Measurements from ENCODE around the gene CST2. TPM values are rescaled to one million over a fixed set of nuclear protein-coding genes. Genes with fewer than 3 reads are reported as not detected.

The CST2 gene
- total RNA-seq, 4 donors from 2014 or later, result not detected

DNA sequence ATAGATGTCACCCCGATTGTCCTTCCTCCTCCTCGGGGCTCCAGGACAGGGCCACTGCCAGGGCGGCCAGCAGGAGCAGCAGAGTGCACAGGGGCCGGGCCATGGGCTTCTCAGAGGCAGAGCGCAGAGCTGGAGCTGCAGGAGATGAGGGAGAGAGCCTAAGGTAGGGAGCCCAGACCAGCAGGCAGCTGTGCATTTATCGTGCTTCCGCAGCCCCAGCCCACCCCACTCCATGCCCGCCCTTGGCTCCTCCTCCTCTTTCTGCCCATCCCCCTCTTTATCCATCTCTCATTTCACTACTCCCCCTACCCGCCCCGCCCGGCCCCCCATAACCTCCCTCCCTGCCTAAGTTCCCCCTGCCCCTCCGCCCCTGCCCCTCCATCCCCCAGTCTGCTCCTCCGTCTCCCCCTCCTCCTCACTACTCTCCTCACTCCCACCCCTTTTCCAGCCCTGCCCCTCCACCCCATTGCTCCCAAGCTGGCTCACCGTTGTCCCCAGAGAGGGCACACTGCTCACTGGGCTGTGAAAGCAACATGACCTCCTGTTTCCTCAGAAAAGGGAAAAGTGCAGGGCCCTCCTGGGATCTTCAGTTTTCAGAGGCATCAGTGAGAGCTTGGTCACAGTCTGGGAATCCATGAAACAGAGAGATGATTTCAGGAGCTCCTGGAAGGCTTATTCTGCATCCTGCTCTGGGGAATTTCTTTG lies 50.3 kb downstream of the CST2 start:
- no peak overlapping the region for H3K27ac ChIP-seq
- no peak overlapping the region for H3K4me3 ChIP-seq
- in situ Hi-C loops (cut with MboI; ENCODE audit: low sequenced_read_pairs in 4 of 4) (loop anchor here in 1 of 4 donors (25.0 kb wide), 1 partner anchor 111 kb away; the partner anchor contains the start of gene CST5), intact Hi-C loops (cut with DNase I; ENCODE audit: low total_unique reads) (no loop called here)
- H3K9me3 ChIP-seq, result no peaks in the 10 kb centered on the region
- no peaks in the 10 kb centered on the region for H3K27me3 ChIP-seq
- TF ChIP-seq POLR2A (IDR thresholded peaks at IDR 0.05), result no peak
- TF ChIP-seq CTCF (IDR thresholded peaks at IDR 0.05 in 4 of 5, conservative IDR thresholded peaks at IDR 0.05 in 1 of 5), result no peak
- H3K4me1 ChIP-seq, result no peaks in the 10 kb centered on the region
- DNase-seq, result no peak
- H3K36me3 ChIP-seq, result no peaks in the 10 kb centered on the region
- ATAC-seq, result no peak

- intact Hi-C loops (cut with DNase I; ENCODE audit: low total_unique reads) (no loop called here), in situ Hi-C loops (cut with MboI; ENCODE audit: low sequenced_read_pairs in 4 of 4) (no loop called here)
- no peak overlapping the region for H3K4me3 ChIP-seq
- H3K27ac ChIP-seq, result no peak overlapping the region
- TF ChIP-seq POLR2A (IDR thresholded peaks at IDR 0.05) (no peak), CTCF (IDR thresholded peaks at IDR 0.05 in 4 of 5, conservative IDR thresholded peaks at IDR 0.05 in 1 of 5) (no peak)
- H3K9me3 ChIP-seq, result no peaks in the 10 kb centered on the region
- H3K27me3 ChIP-seq, result no peaks in the 10 kb centered on the region
- H3K4me1 ChIP-seq, result no peaks in the 10 kb centered on the region
- DNase-seq, result no peak
- H3K36me3 ChIP-seq, result no peaks in the 10 kb centered on the region
- ATAC-seq, result no peak
These were observed 52.4 kb downstream of the CST2 start for GRCh38 chr20:23774081-23774480.

Other genes starting within 250 kb of the CST2 start
- gene CST9, start 220.8 kb downstream of the CST2 start, total RNA-seq, result not detected
- 1,000 to 10,000 TPM in 1 of 4 donors, 100 to 1,000 TPM in 3; 461 to 1,821 (median 697) TPM for gene CST3, start 188.8 kb downstream of the CST2 start, total RNA-seq
- gene CST4, start 137.7 kb downstream of the CST2 start, total RNA-seq, result not detected
- gene CST1, start 75.8 kb downstream of the CST2 start, total RNA-seq, result not detected
- gene CST5, start 53.0 kb upstream of the CST2 start, total RNA-seq, result not detected
- gene GGTLC1, start 162.1 kb upstream of the CST2 start, total RNA-seq, result not detected